ENCODE measurements around the gene PEX11G. TPM values are rescaled to one million over a fixed set of nuclear protein-coding genes. Genes with fewer than 3 reads are reported as not detected.

The PEX11G gene
- total and polyA plus RNA-seq, 9 of the 15 experiments (the other 6 are each of a cell fraction or from before 2014, with no cell fraction given): 0.07 to 3.2 (median 0.70) TPM; not detected in 1

DNA sequence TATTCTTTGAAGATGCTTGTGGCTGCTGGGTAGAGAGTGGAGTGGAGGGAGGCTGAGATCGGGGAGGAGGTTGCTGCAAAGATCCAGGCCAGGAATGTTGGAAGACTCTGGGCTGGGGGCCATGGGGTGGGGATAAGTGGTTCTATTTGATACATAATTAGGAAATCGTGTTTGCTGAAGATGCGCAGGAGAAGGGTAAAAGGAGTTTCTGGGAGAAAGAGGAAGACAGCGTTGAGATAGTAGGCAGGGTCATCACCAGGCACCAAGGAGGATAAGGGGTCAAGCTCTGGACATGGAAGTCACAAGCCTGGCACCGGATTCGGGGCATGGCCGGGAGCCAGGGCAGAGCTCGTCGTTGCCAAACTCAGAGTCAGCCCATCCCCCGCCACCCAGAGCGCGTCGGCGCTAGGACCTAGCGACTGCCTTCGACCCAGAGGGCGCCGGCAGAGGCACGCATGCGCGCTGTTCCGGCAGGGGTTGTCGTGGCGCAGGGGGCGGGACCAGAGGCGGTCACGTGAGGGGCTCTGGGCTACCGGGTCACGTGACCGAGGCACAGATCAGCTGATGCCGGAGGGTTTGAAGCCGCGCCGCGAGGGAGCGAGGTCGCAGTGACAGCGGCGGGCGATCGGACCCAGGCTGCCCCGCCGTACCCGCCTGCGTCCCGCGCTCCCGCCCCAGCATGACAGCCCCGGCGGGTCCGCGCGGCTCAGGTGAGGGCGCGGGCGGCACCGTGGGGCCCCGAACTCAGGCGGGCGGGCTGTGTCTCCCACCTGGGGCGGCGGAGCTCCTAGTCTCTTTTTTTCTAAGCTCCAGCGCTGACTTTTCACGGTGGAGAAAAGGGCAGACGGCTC is 33.5 kb upstream of the PEX11G start, which contains the start of gene MCOLN1 (continued):
- TF ChIP-seq SUPT5H (IDR thresholded peaks at IDR 0.05) (no peak; the same call in 1 of the 2 replicates), CXXC5 (CRISPR knock-in tag; IDR thresholded peaks at IDR 0.05) (peak; percentile 82), SREBF2 (CRISPR knock-in tag; IDR thresholded peaks at IDR 0.05) (no peak), NR2C1 (IDR thresholded peaks at IDR 0.05) (peak; percentile 71; the same call in 1 of the 2 replicates), NR2C1 (tag; IDR thresholded peaks at IDR 0.05) (peak; percentile 59; the same call in 1 of the 2 replicates), RBM15 (IDR thresholded peaks at IDR 0.05; ENCODE audit: insufficient read depth, low read length) (no peak), RB1 (IDR thresholded peaks at IDR 0.05; ENCODE audit: low read depth) (peak; percentile 97), BRD9 (IDR thresholded peaks at IDR 0.05; ENCODE audit: low read depth, partially characterized antibody) (peak; percentile 24), PCBP2 (IDR thresholded peaks at IDR 0.05; ENCODE audit: low read depth, low read length, poor library complexity, severe bottlenecking) (no peak), CBX8 (IDR thresholded peaks at IDR 0.05; ENCODE audit: borderline replicate concordance, extremely low read depth, low read depth, low read length, poor library complexity, severe bottlenecking) (no peak), CHD2 (IDR thresholded peaks at IDR 0.05; ENCODE audit: low read depth, low read length) (peak; percentile 85), RAD21 (CRISPR knock-in tag; conservative IDR thresholded peaks at IDR 0.05 in 1 of 2, IDR thresholded peaks at IDR 0.05 in 1 of 2) (peak; percentile 23 to 26; a peak in 2 of 4 replicates), SIN3A (IDR thresholded peaks at IDR 0.05; ENCODE audit: borderline replicate concordance in 2 of 2, control insufficient read depth in 1 of 2, low read depth in 2 of 2, low read length in 2 of 2) (peak; percentile 92 to 99), ZNF780A (CRISPR knock-in tag; IDR thresholded peaks at IDR 0.05) (no peak), ZNF766 (CRISPR knock-in tag; conservative IDR thresholded peaks at IDR 0.05) (0 out of 2 replicates have a peak, but pooled peaks have one; percentile 57), NFIX (CRISPR knock-in tag; IDR thresholded peaks at IDR 0.05; ENCODE audit: low read depth) (no peak), ZNF232 (CRISPR knock-in tag; IDR thresholded peaks at IDR 0.05) (no peak), XRCC5 (IDR thresholded peaks at IDR 0.05; ENCODE audit: low read depth, low read length) (peak; percentile 93; the same call in 1 of the 2 replicates)
- TF ChIP-seq, protein P1, sequence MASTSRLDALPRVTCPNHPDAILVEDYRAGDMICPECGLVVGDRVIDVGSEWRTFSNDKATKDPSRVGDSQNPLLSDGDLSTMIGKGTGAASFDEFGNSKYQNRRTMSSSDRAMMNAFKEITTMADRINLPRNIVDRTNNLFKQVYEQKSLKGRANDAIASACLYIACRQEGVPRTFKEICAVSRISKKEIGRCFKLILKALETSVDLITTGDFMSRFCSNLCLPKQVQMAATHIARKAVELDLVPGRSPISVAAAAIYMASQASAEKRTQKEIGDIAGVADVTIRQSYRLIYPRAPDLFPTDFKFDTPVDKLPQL (IDR thresholded peaks at IDR 0.05; ENCODE audit: extremely low read depth, insufficient read length): no peak
- TF ChIP-seq, protein P2, sequence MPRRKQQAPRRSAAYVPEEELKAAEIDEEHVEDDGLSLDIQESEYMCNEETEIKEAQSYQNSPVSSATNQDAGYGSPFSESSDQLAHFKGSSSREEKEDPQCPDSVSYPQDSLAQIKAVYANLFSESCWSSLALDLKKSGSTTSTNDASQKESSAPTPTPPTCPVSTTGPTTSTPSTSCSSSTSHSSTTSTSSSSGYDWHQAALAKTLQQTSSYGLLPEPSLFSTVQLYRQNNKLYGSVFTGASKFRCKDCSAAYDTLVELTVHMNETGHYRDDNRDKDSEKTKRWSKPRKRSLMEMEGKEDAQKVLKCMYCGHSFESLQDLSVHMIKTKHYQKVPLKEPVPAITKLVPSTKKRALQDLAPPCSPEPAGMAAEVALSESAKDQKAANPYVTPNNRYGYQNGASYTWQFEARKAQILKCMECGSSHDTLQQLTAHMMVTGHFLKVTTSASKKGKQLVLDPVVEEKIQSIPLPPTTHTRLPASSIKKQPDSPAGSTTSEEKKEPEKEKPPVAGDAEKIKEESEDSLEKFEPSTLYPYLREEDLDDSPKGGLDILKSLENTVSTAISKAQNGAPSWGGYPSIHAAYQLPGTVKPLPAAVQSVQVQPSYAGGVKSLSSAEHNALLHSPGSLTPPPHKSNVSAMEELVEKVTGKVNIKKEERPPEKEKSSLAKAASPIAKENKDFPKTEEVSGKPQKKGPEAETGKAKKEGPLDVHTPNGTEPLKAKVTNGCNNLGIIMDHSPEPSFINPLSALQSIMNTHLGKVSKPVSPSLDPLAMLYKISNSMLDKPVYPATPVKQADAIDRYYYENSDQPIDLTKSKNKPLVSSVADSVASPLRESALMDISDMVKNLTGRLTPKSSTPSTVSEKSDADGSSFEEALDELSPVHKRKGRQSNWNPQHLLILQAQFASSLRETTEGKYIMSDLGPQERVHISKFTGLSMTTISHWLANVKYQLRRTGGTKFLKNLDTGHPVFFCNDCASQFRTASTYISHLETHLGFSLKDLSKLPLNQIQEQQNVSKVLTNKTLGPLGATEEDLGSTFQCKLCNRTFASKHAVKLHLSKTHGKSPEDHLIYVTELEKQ (CRISPR knock-in tag; IDR thresholded peaks at IDR 0.05): no peak
- TF ChIP-seq, protein P3, sequence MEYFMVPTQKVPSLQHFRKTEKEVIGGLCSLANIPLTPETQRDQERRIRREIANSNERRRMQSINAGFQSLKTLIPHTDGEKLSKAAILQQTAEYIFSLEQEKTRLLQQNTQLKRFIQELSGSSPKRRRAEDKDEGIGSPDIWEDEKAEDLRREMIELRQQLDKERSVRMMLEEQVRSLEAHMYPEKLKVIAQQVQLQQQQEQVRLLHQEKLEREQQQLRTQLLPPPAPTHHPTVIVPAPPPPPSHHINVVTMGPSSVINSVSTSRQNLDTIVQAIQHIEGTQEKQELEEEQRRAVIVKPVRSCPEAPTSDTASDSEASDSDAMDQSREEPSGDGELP (CRISPR knock-in tag; IDR thresholded peaks at IDR 0.05; ENCODE audit: borderline replicate concordance): peak; percentile 99

Data from K562 (cell line).